ENCODE measurements around the gene AKAP12. TPM values are rescaled to one million over a fixed set of nuclear protein-coding genes. Genes with fewer than 3 reads are reported as not detected.
A peak's percentile ranks its signal among the peaks of the same experiment; 100 is the strongest.

AKAP12 gene, protein sequence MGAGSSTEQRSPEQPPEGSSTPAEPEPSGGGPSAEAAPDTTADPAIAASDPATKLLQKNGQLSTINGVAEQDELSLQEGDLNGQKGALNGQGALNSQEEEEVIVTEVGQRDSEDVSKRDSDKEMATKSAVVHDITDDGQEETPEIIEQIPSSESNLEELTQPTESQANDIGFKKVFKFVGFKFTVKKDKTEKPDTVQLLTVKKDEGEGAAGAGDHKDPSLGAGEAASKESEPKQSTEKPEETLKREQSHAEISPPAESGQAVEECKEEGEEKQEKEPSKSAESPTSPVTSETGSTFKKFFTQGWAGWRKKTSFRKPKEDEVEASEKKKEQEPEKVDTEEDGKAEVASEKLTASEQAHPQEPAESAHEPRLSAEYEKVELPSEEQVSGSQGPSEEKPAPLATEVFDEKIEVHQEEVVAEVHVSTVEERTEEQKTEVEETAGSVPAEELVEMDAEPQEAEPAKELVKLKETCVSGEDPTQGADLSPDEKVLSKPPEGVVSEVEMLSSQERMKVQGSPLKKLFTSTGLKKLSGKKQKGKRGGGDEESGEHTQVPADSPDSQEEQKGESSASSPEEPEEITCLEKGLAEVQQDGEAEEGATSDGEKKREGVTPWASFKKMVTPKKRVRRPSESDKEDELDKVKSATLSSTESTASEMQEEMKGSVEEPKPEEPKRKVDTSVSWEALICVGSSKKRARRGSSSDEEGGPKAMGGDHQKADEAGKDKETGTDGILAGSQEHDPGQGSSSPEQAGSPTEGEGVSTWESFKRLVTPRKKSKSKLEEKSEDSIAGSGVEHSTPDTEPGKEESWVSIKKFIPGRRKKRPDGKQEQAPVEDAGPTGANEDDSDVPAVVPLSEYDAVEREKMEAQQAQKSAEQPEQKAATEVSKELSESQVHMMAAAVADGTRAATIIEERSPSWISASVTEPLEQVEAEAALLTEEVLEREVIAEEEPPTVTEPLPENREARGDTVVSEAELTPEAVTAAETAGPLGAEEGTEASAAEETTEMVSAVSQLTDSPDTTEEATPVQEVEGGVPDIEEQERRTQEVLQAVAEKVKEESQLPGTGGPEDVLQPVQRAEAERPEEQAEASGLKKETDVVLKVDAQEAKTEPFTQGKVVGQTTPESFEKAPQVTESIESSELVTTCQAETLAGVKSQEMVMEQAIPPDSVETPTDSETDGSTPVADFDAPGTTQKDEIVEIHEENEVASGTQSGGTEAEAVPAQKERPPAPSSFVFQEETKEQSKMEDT (N-terminal part only)
- total RNA-seq (2014; rRNA removed; shearing (Covaris generic)) (80.2 and 90.1 TPM in 2 replicates), polyA plus RNA-seq (2016; fragmentation: Nextera tagmentation; extraction: Ambion mirVana) (120 and 137 TPM in 2 replicates)
- long read RNA-seq, partial matches to known transcripts, result 40 of 47 reads
- long read RNA-seq, other reads (novel, unspliced or antisense), result 7 of 47 reads

DNA sequence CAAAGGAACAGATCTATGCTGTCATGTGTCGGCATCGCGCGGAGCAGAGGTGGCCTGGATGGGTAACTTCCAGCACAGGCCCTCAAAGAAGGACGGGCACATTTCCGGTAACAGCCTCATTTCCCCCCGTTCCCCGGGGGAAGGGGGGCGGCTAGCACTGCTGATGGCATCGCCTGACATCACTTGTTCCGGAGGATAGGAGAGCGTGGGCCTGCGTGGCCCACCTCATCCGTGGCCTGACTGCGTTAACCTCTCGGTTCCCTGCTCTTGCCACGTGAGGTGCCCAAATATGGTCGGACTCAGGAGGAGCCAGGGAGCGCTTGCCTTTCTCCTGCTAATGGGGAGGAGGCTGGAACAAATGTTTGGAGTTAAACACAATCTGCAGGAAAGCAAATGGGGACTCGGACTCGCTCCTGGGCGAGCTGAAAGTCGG lies at the start of gene AKAP12:
Gene AKAP12 (plus strand): TSS at position 365 of the 433 bp plus-strand sequence. CDS start 596 bp downstream, outside the sequence.
- H3K36me3 ChIP-seq (ENCODE audit: insufficient read depth), result no peaks in the 10 kb centered on the region
- Mint-ChIP-seq H3K36me3 (ENCODE audit: low read depth) (no peaks in the 10 kb centered on the region), H3K27ac (peak within 1 kb of the TSS; percentile 95), H3K4me3 (peak within 1 kb of the TSS; percentile 91), H3K4me1 (peaks cover 34% of the 10 kb centered on the region), H3K9me3 (no peaks in the 10 kb centered on the region; the same call in 1 of the 3 replicates), H3K27me3 (ENCODE audit: insufficient read depth, low read depth, poor library complexity) (peaks cover 14% of the 10 kb centered on the region)
- H3K9me2 ChIP-seq (ENCODE audit: insufficient read depth), result no peaks in the 10 kb centered on the region
- peaks cover 4% of the 10 kb centered on the region for H3F3A ChIP-seq (replicated peaks; ENCODE audit: low read depth)
- H3K4me2 ChIP-seq, result peak within 1 kb of the TSS; percentile 83
- peak within 1 kb of the TSS; percentile 24 for H2AFZ ChIP-seq
- peak within 1 kb of the TSS; percentile 89 for H3K4me3 ChIP-seq
- TF ChIP-seq ETS1 (IDR thresholded peaks at IDR 0.05), result no peak
- peak; percentile 41 for TF ChIP-seq CREB1 (CRISPR knock-in tag; IDR thresholded peaks at IDR 0.05; ENCODE audit: low read depth)
- peaks cover 6% of the 10 kb centered on the region; the same call in 1 of the 2 replicates for H3K27me3 ChIP-seq (ENCODE audit: insufficient read depth)
- ATAC-seq, result peak; percentile 48
- peaks cover 15% of the 10 kb centered on the region for H4K20me1 ChIP-seq (replicated peaks; ENCODE audit: insufficient read depth)
- H3K27ac ChIP-seq (ENCODE audit: low read depth), result peak within 1 kb of the TSS; percentile 96
- peaks cover 29% of the 10 kb centered on the region for H3K4me1 ChIP-seq (ENCODE audit: insufficient read depth)
- H3K79me2 ChIP-seq (replicated peaks; ENCODE audit: insufficient read depth), result peaks cover 36% of the 10 kb centered on the region
- peak; percentile 76 for DNase-seq (ENCODE audit: low spot score)

GRCh38 chr6:151191527-151191926 lies 48.2 kb upstream of the AKAP12 start:
- no peak overlapping the region for H3K4me3 ChIP-seq
- H3K27ac Mint-ChIP-seq, result no peak overlapping the region
- H3K36me3 ChIP-seq (ENCODE audit: insufficient read depth), result no peaks in the 10 kb centered on the region
- DNase-seq (ENCODE audit: low spot score) (no peak), ATAC-seq (no peak)
- no peak overlapping the region for H3K4me2 ChIP-seq
- peaks cover 4% of the 10 kb centered on the region; the same call in 2 of the 3 replicates for H3K4me1 Mint-ChIP-seq
- no peaks in the 10 kb centered on the region for H3F3A ChIP-seq (replicated peaks; ENCODE audit: low read depth)
- no peak overlapping the region for H2AFZ ChIP-seq
- no peaks in the 10 kb centered on the region for H3K4me1 ChIP-seq (ENCODE audit: insufficient read depth)
- no peaks in the 10 kb centered on the region for H3K9me2 ChIP-seq (ENCODE audit: insufficient read depth)
- H3K27ac ChIP-seq (ENCODE audit: low read depth), result no peak overlapping the region
- no peak overlapping the region for H3K4me3 Mint-ChIP-seq
- H3K27me3 ChIP-seq (ENCODE audit: insufficient read depth), result no peaks in the 10 kb centered on the region
- H3K9me3 Mint-ChIP-seq, result no peaks in the 10 kb centered on the region
- no peaks in the 10 kb centered on the region for H3K36me3 Mint-ChIP-seq (ENCODE audit: low read depth)
- no peaks in the 10 kb centered on the region for H4K20me1 ChIP-seq (replicated peaks; ENCODE audit: insufficient read depth)
- H3K27me3 Mint-ChIP-seq (ENCODE audit: insufficient read depth, low read depth, poor library complexity), result no peaks in the 10 kb centered on the region
- H3K79me2 ChIP-seq (replicated peaks; ENCODE audit: insufficient read depth), result no peaks in the 10 kb centered on the region
- TF ChIP-seq ETS1 (IDR thresholded peaks at IDR 0.05) (no peak), POLR2AphosphoS5 (IDR thresholded peaks at IDR 0.05; ENCODE audit: low read depth) (no peak), CREB1 (CRISPR knock-in tag; IDR thresholded peaks at IDR 0.05; ENCODE audit: low read depth) (no peak), NANOG (IDR thresholded peaks at IDR 0.05; ENCODE audit: borderline replicate concordance) (no peak), CTCF (conservative IDR thresholded peaks at IDR 0.05; ENCODE audit: low read depth in 2 of 2) (no peak), ZNF114 (CRISPR knock-in tag; IDR thresholded peaks at IDR 0.05) (no peak), JUNB (IDR thresholded peaks at IDR 0.05; ENCODE audit: unreplicated experiment) (no peak), ZNF331 (CRISPR knock-in tag; IDR thresholded peaks at IDR 0.05; ENCODE audit: low read depth) (no peak), STAT1 (IDR thresholded peaks at IDR 0.05; ENCODE audit: unreplicated experiment) (no peak), EZH2 (IDR thresholded peaks at IDR 0.05; ENCODE audit: low read depth, unreplicated experiment) (no peak)

All from GM23338 (cell line).